Amniotic stem cell (primary cell): ENCODE measurements around the gene DPY19L1.
"Not testable (repeated sequence)": the region's sequence is repeated elsewhere in the genome, so short reads cannot be mapped to it uniquely, and the experiment has no call there.

Experiments
- DNase-seq: peaks from one replicate; lab custom pipeline; 2025; lab: John Stamatoyannopoulos, UW

The DPY19L1 gene

DNA sequence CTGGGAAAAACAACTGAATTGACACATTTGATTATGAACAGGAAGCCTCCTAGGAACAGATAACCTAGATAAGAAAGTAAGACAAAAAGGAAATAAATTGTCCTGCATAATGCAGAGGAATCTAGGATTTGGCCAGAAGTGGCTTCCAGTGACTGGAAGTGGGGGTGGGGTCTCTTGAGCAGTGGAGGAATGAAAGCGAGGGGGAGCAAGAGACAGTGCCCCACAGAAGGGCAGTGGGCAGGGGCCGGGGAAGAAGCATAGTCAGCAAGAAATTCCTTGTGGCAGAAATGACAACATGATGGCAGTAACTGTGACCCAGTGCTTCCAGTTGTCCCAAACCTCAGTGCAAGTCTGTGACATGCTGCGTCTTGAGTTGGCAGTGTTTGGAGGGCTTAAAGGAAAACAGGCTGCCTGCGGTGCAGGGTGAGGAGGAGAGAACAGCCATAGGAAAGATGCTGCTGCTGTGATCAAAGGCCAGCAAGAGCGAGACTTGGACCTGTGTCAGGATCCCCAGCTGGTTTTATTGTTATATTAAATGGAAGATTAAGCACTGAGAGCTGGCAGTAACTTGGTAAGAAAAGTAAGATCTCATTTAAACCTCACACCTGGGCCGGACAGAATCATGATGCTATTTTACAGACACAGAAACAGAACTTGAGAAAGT lies 119.0 kb downstream of the DPY19L1 start:
- not testable (repeated sequence) for DNase-seq

DNA sequence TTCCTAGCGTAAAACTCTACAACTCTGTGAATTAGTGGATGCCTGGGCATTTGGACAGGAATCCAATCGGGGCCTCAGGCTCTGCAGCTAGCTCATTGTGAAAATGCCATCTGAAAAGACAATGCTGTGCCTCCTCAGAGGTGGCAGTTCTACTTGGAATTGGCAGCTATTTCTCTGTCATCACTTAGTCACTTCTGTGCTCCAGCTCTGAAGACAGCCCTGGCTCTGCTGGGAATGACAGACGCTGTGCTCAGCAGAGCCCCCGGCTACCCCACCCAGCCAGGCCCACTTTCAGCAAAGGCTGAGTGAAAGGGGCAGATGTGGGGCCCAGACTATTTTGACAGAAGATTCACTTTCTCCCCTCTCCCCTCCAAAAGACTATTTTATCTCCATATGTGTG lies 119.8 kb downstream of the DPY19L1 start:
- not testable (repeated sequence) for DNase-seq

DNA sequence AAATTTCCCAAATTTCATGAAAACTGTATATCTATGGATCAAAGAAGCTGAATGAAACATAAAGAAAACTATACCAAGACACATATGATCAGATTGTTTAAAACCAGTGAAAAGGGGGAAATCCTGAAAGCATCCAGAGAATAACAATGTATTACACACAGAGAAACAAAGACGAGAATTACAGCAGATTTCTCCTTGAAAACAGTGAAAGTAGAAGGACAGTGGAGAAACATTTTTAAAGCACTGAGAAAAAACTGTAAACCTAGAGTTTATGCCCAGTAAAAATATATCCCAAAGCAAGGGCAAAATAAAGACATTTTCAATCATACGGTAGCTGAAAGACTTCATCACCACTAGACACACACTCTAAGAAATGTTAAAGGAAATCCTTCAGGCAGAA lies 121.0 kb downstream of the DPY19L1 start:
- DNase-seq: no peak

DNA sequence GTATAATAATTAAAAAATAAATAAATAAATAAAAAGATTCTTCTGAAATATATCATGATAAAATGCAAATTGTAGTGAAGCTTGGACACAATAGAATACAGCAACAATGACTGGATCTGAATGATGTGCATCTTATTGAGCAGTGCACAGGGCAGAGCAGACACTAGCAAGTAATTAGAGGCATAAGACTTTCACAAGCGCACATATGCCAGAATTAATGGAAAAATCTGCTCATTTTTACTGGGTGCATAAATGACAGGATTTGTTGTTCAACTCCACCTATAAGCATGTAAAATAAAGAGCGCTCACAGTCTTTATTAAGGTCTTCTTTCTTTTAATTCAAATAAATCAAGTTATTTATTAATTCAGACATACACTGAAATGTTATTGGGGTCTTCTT lies 125.0 kb downstream of the DPY19L1 start:
- DNase-seq: no peak

DNA sequence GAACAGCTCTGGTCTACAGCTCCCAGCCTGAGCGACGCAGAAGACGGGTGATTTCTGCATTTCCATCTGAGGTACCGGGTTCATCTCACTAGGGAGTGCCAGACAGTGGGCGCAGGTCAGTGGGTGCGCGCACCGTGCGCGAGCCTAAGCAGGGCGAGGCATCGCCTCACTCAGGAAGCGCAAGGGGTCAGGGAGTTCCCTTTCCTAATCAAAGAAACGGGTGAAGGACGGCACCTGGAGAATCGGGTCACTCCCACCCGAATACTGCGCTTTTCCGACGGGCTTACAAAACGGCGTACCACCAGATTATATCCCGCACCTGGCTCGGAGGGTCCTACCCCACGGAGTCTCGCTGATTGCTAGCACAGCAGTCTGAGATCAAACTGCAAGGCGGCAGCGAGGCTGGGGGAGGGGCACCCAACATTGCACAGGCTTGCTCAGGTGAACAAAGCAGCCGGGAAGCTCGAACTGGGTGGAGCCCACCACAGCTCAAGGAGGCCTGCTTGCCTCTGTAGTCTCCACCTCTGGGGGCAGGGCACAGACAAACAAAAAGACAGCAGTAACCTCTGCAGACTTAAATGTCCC lies 130.9 kb downstream of the DPY19L1 start:
- not testable (repeated sequence) for DNase-seq

DNA sequence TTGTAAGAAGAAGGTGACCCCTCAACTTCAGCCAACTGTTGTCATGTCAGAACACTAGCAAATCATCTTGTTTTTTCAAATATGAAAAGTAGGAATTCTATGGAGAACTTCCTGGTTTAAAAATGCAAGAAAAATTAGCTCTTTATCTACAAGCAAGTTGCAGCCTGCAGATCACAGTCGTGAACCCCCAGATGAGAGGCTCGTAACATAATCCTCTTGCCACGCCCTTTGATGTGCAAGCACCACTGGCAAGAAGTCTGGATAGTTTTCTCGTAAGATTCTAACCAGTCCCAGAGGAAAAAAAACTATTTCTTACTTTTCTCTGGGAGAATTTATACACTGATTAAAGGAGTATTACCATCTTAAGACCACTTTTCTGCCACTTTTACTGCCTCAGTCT lies 132.3 kb downstream of the DPY19L1 start:
- no peak for DNase-seq

DNA sequence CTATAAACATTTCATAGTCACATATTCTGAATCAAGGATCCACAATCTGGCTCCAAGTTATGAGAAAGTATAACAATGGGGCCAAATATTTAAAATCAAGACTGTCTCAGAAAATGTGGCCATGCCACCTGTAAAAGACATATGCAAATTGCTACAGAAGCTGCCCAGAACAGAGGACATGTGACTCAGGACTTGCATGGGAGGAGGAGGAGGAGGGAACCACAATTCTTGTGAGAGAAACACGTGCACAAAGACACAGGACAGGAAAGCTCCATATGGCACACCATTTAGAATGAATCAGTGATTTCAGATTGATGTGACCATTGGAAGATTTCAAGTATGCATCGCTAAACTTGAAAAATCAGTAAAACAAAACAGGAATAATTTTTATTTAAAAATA lies 133.4 kb downstream of the DPY19L1 start:
- not testable (repeated sequence) for DNase-seq

DNA sequence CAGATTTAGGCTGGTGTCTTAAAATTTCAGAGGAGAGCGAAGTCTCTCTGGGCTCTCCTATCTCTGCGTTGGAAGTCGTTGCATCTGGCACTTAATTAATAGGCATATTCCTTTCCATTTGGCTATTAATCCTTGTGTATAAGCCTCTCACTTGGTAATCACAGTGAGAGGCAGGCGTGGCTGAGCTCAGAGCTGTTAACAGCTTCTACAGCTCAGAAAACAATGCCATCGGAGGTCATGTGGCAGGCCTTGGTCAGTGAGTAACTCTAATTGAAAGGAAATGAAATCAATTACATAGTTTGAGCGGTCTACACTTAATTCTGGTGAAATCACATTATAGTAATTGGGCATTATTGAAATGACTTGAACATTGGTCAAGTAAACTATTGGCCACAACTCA lies 135.1 kb downstream of the DPY19L1 start:
- DNase-seq: no peak

DNA sequence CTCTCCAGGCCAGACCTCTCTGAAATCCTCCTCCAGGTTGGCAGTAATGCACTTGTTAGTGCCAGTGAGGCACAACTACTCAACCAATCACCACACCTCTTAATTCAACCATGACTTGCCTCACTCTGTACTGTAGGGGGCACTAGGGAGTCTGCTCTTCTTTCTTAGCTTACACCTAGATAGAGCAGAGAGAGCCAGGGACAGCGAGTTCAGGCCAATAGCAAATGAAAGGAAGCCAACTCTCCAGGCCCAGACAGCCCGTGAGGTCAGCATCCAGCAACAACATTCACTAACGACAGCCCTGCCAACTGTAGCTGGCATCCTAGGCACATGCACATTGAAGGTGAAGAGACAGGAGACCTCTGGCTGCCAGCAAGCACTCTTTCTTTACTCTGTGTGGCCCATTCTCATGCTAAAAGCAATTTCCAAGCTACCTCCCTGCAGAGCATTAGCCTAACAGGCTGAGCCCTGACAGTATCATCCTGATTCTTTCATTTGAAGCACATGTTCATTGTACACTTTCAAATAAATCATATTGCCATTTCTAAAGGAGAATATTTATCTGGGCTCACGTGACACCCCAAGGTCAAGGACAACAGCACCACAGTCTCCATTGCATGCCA lies 136.3 kb downstream of the DPY19L1 start:
- no peak for DNase-seq

DNA sequence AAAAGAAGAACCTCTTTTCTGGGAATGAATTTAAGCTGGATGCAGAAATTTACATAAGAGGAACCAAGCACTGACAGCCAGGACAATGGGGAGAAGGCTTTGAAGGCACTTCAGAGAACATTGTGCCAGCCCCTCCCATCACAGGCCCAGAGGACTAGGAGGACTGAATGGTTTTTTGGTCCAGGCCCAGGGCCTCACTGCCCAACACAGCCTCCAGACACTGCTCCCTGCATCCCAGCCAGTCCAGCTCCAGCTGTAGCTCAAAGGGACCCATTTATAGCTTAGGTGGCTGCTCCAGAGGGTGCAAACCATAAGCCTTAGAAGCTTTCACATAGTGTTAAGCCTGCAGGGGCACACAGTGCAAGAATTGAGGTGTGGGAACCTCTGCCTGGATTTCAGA lies 142.1 kb downstream of the DPY19L1 start:
- DNase-seq: no peak

DNA sequence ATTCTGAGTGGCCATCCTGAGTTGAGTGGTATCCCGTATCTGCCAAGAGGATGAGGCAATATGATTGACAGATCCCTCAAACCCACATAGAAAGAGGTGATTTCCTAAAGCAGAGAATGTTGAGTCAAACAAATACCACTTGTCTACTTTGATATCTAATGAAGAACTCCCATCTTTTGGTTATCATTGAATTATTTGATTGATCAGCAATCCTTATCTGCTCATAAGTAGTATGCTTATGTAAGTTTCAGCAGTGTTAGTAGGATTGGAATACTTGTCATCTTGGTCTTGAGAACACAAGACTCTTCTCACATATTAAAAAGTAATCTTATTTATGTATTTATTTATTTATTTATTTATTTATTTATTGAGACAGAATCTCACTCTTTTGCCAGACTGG lies 147.3 kb downstream of the DPY19L1 start:
- DNase-seq: no peak

DNA sequence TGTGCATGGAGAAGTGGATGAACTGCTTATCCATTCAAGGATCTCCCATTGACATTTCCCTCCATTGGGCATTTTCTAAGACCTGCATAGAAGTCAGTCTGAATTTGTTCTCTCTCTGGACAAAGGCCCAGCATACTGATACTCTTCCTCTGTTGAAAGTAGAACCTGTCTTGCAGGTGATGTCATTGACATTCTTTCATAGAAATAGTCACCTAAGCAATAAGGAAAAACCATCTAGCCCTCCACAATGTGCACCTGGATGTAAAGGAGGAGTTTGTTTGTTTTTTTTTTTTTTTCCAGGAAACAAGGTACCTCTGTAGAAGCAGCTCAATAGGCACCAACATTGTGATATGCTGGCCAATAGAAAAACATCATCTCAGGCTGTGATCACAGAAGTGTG lies 150.4 kb downstream of the DPY19L1 start:
- no peak for DNase-seq

DNA sequence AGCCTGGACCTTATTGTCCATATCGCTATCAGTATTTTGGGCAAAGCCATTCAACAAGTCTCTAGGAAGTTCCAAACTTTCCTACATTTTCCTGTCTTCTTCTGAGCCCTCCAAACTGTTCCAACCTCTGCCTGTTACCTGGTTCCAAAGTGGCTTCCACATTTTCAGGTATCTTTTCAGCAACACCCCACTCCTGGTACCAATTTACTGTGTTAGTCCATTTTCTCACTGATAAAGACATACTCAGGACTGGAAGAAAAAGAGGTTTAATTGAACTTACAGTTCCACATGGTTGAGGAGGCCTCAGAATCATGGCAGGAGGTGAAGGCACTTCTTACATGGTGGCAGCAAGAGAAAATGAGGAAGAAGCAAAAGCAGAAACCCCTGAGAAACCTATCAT lies 153.4 kb downstream of the DPY19L1 start:
- DNase-seq: not testable (repeated sequence)

DNA sequence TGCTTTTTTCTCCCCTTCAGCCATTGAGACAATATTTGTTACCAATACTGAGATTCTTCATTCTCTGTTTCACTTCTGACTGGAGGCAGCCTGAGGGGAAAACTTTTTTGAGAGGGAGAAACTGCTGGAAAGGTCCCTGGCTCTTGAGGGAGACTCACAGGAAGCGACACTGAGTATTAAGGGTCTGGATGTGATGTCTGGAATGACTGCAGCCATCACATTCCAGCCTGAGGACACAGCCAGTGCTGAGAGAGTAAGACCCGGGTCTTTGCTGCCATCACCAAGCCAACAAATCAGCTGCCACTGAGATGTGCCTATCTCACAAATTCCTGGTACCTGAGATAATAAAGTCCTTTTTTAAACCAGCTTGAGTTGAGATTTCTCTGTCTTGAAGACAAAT lies 157.4 kb downstream of the DPY19L1 start:
- no peak for DNase-seq

DNA sequence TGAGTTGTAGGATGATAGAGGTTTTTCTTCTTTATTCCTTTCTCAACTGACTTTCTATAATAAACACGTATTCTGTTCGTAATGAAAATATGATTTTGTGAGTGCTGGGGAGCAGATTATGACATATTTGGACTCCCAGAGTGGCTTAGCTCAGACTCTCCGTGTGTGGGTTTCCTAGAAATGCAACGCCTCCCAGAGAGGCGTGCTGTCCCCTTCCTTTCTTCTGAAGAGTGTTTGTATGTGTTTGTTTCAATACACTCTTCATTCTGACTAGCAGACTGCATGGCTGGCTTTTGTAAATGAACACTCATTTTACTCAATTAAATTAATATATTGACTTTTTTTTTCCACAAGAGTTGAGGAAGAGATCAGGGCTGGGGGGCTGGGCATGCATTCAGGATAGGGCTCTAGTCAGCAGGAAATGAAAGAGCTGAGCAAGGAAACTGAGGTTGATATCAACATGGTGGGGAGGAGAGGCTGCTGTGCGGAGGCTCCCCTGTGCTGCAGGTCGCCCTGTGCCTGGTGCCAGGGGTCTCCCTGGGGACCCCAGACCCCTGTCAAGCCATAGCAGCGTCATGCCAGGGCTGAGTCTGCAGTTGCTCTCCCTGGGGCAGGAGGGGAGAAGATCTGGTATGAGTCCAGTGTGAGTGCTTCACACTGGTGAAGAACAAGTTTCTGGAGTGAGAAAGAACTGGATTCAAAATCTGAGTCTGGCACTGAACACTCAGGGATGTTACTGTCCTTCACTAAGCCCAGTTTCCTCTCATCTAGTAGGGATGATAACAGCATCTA lies 158.1 kb downstream of the DPY19L1 start:
- not testable (repeated sequence) for DNase-seq
